GM23248 (cell line): ENCODE results near the gene ECI1. TPM values are rescaled to one million over a fixed set of nuclear protein-coding genes. Genes with fewer than 3 reads are reported as not detected.

ENCODE experiments used
- DNase-seq: peaks from one replicate; pipeline ENCODE4 v3.0.0-alpha.2; 2015
- H2AFZ ChIP-seq: fragments of 200-600 bp; sonication (generic); 2 replicates; pipeline ENCODE4 v1.6.1; 2016; ENCODE audit warnings: antibody characterized with exemption
- H3F3A ChIP-seq: fragments of 200-600 bp; sonication (generic); 2 replicates; pipeline ENCODE4 v1.6.1; 2016; ENCODE audit warnings: mild to moderate bottlenecking, antibody characterized with exemption, mixed run types; ENCODE audit not compliant: insufficient read depth
- H3K27ac ChIP-seq: fragments of 200-600 bp; sonication (generic); 2 replicates; pipeline ENCODE4 v1.5.1; 2016; ENCODE audit warnings: mild to moderate bottlenecking
- H3K27me3 ChIP-seq: fragments of 200-600 bp; sonication (generic); replicated peaks from 2 replicates; pipeline ENCODE4 v1.6.1; 2016; ENCODE audit warnings: mild to moderate bottlenecking; ENCODE audit not compliant: insufficient read depth
- H3K36me3 ChIP-seq: fragments of 200-600 bp; sonication (generic); 2 replicates; pipeline ENCODE4 v1.6.1; 2016; ENCODE audit warnings: low read depth, mild to moderate bottlenecking
- H3K4me1 ChIP-seq: fragments of 200-600 bp; sonication (generic); 2 replicates; pipeline ENCODE4 v1.6.1; 2016; ENCODE audit warnings: mild to moderate bottlenecking; ENCODE audit not compliant: insufficient read depth
- H3K4me2 ChIP-seq: fragments of 200-600 bp; sonication (generic); one replicate; pipeline ENCODE4 v1.6.1; 2016; ENCODE audit warnings: mild to moderate bottlenecking; ENCODE audit not compliant: unreplicated experiment
- H3K4me3 ChIP-seq: fragments of 200-600 bp; sonication (generic); 2 replicates; pipeline ENCODE4 v1.5.1; 2016; ENCODE audit warnings: mild to moderate bottlenecking
- H3K79me2 ChIP-seq: fragments of 200-600 bp; sonication (generic); 2 replicates; pipeline ENCODE4 v1.6.1; 2016; ENCODE audit warnings: mild to moderate bottlenecking; ENCODE audit not compliant: insufficient read depth
- H3K9ac ChIP-seq: fragments of 200-600 bp; sonication (generic); 2 replicates; pipeline ENCODE4 v1.6.1; 2016; ENCODE audit warnings: mild to moderate bottlenecking
- H3K9me2 ChIP-seq: fragments of 200-600 bp; sonication (generic); 2 replicates; pipeline ENCODE4 v1.6.1; 2016; ENCODE audit warnings: mixed run types, mild to moderate bottlenecking, moderate library complexity; ENCODE audit not compliant: insufficient read depth
- H3K9me3 ChIP-seq: fragments of 200-600 bp; sonication (generic); one replicate; pipeline ENCODE4 v1.6.1; 2017; ENCODE audit warnings: low read depth
- H4K20me1 ChIP-seq: fragments of 200-600 bp; sonication (generic); 2 replicates; pipeline ENCODE4 v1.6.0; 2016; ENCODE audit not compliant: insufficient read depth
- EZH2 ChIP-seq: fragments of 200-600 bp; sonication (generic); IDR thresholded peaks from 2 replicates; pipeline ENCODE4 v1.6.1; 2018; ENCODE audit warnings: antibody characterized with exemption, mild to moderate bottlenecking; ENCODE audit not compliant: insufficient read depth, poor library complexity, severe bottlenecking
- EZH2phosphoT487 ChIP-seq: fragments of 200-600 bp; sonication (generic); IDR thresholded peaks from 2 replicates; pipeline ENCODE4 v1.6.1; 2018; ENCODE audit warnings: antibody characterized with exemption, moderate library complexity, mild to moderate bottlenecking, low read depth; ENCODE audit not compliant: insufficient read depth
- WGBS, 2 experiments: methylation state at CpG; one replicate each; pipeline ENCODE4 v1.1.6; 2015 to 2017; ENCODE audit warnings: low lambda C conversion rate in 2 of 2, low coverage in 1 of 2; ENCODE audit errors: missing lambda C conversion rate in 2 of 2; 5-methylcytosine and 5-hydroxymethylcytosine counted together
- in situ Hi-C: fragments of 300-500 bp; cut with MboI; formaldehyde crosslinking; loops from 2 replicates; pipeline ENCODE4 v1.15.0; 2020
- polyA plus RNA-seq: library from polyadenylated mRNA; unstranded; fragments of >200 nt; fragmentation: Nextera tagmentation; extraction: Ambion mirVana; gene quantifications from 2 replicates; pipeline ENCODE4 v1.2.1, GENCODE V29; 2016
- total RNA-seq: library from RNA; depleted of rRNA; stranded (reverse); fragments of >200 nt; shearing (Covaris generic); gene quantifications from 2 replicates; pipeline ENCODE4 v1.2.3, GENCODE V29; 2014

The ECI1 gene
- total and polyA plus RNA-seq, 2 experiments from 2014 or later: 92.0 to 106 TPM

DNA sequence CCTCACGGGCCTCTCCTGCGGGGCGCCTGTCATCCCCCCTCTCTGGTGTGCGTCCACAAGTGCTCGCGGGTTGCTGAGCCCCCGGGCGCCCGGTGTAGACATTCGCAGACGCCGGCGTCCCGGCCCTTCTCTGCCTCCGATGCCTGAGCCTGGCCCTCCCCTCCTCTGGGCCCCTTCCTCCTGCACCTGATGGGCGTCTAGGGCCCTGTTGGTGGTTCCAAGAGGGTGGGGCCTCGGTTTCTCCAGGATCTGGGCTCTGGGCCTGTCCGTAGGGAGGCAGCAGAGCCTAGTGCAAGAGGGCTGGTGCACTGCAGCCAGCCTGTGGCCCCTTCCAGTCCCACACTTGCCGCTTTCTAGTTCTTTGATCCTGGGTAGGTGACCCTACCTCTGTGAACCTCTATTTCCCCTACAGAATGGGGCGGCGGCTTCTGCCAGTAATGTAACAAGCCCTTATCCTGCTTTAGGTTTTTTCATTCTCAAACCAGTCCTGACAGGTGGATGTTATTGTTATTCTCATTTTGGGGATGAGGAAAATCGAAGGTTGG, 27.4 kb downstream of the ECI1 start:
- Histone ChIP-seq H3K4me3 (peak overlapping the region; percentile 83), H3K4me1 (peaks cover 19% of the 10 kb centered on the region), H3K36me3 (no peaks in the 10 kb centered on the region), H3K9ac (peak overlapping the region; percentile 89), H3K27ac (peak overlapping the region; percentile 51), H4K20me1 (no peaks in the 10 kb centered on the region), H3K9me2 (no peaks in the 10 kb centered on the region), H2AFZ (peak overlapping the region; percentile 72), H3K27me3 (no peaks in the 10 kb centered on the region), H3K79me2 (peaks cover 54% of the 10 kb centered on the region), H3F3A (no peaks in the 10 kb centered on the region), H3K4me2 (peak overlapping the region; percentile 90), H3K9me3 (no peaks in the 10 kb centered on the region)
- DNase-seq: peak; percentile 74
- 7 to 8% methylated on average over 22 of the region's 22 CpGs for WGBS, 2 experiments
- in situ Hi-C loops: no loop called here
- TF ChIP-seq EZH2phosphoT487 (no peak), EZH2 (no peak)

DNA sequence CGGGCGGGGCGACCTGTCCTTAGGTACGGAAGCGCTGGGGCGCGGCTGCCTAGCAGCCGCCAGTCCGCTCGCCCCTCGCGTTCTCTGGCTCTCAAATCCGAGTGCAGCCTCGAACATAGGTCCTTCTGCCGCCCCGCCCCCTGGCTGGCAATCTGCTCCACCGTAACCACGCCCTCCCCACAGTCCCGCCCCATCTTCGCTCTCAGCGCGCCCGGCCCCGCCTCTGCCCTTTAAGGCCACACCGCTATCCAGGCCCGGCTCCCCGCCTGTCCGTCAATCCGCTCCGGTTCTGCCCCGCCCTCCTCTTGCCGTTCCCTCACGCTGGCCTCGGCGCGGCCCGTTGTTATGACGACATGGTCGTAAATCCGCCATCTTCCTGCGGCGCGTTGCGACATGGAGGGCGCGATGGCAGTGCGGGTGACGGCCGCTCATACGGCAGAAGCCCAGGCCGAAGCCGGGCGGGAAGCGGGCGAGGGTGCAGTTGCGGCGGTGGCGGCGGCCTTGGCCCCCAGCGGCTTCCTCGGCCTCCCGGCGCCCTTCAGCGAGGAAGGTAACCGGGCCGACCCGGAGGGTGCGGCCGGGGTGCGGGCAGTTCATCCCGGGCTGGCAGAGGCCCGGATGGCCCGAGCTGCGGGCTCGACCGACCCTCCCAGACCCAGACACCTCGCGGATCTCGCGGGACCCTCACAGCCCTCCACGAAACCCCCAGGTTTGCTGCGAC, 28.0 kb downstream of the ECI1 start, which contains the start of gene E4F1:
Gene E4F1, plus strand, starts transcription at position 371 of the 721 bp plus-strand sequence. Its CDS starts 23 bp downstream, at position 394.
- peak; percentile 100 for DNase-seq
- Histone ChIP-seq H3K36me3 (no peaks in the 10 kb centered on the region), H3K79me2 (peaks cover 47% of the 10 kb centered on the region), H3K4me3 (peak within 1 kb of the TSS; percentile 83), H3F3A (no peaks in the 10 kb centered on the region), H3K9me2 (no peaks in the 10 kb centered on the region), H3K9me3 (no peaks in the 10 kb centered on the region), H3K9ac (peak within 1 kb of the TSS; percentile 89), H3K27ac (peak within 1 kb of the TSS; percentile 51), H2AFZ (peak within 1 kb of the TSS; percentile 90), H3K27me3 (no peaks in the 10 kb centered on the region), H3K4me1 (peaks cover 19% of the 10 kb centered on the region), H3K4me2 (peak within 1 kb of the TSS; percentile 90), H4K20me1 (no peaks in the 10 kb centered on the region)
- 0 to 1% methylated on average over 60 to 76 of the region's 82 CpGs for WGBS, 2 experiments
- TF ChIP-seq EZH2phosphoT487 (no peak), EZH2 (no peak)
- in situ Hi-C loops: no loop called here

- TF ChIP-seq EZH2phosphoT487 (no peak), EZH2 (no peak)
- Histone ChIP-seq H3F3A (no peaks in the 10 kb centered on the region), H3K4me3 (no peak overlapping the region), H3K4me1 (peaks cover 10% of the 10 kb centered on the region; the same call in 1 of the 2 replicates), H3K9me3 (no peaks in the 10 kb centered on the region), H3K4me2 (no peak overlapping the region), H3K27me3 (no peaks in the 10 kb centered on the region), H3K27ac (no peak overlapping the region), H2AFZ (peak overlapping the region; percentile 80; the same call in 1 of the 2 replicates), H4K20me1 (no peaks in the 10 kb centered on the region), H3K9me2 (no peaks in the 10 kb centered on the region), H3K9ac (no peak overlapping the region), H3K79me2 (peaks cover 24% of the 10 kb centered on the region), H3K36me3 (no peaks in the 10 kb centered on the region)
- in situ Hi-C loops: no loop called here
- 98 to 99% methylated on average over 4 of the region's 4 CpGs for WGBS, 2 experiments
- DNase-seq: no peak
Measured at GRCh38 chr16:2216330-2216729, 35.1 kb downstream of the ECI1 start.

- Histone ChIP-seq H3K27ac (peak within 1 kb of the TSS; percentile 86), H2AFZ (peak within 1 kb of the TSS; percentile 80), H4K20me1 (no peaks in the 10 kb centered on the region), H3K27me3 (no peaks in the 10 kb centered on the region), H3K4me1 (peaks cover 10% of the 10 kb centered on the region; the same call in 1 of the 2 replicates), H3K9ac (peak within 1 kb of the TSS; percentile 87), H3K4me2 (peak within 1 kb of the TSS; percentile 87), H3K79me2 (peaks cover 24% of the 10 kb centered on the region), H3K9me2 (no peaks in the 10 kb centered on the region), H3K9me3 (no peaks in the 10 kb centered on the region), H3K4me3 (peak within 1 kb of the TSS; percentile 72), H3K36me3 (no peaks in the 10 kb centered on the region), H3F3A (no peaks in the 10 kb centered on the region)
- in situ Hi-C loops: no loop called here
- TF ChIP-seq EZH2 (no peak), EZH2phosphoT487 (no peak)
- no peak for DNase-seq
- 0 to 8% methylated on average over 8 to 16 of the region's 48 CpGs for WGBS, 2 experiments
Measured at GRCh38 chr16:2214719-2214968, 36.7 kb downstream of the ECI1 start, which contains the start of gene PGP. TSS of gene PGP (minus strand) at chr16:2214840. CDS start at chr16:2214777, 63 bp downstream.
